ENCODE measurements around the gene KMT2E.

The KMT2E gene

GRCh38 chr7:104980440-104980839 is 33.6 kb upstream of the KMT2E start:
- Histone ChIP-seq H4K20me1 (ENCODE audit: control insufficient read depth, insufficient read depth, low read depth, low read length) (no peaks in the 10 kb centered on the region), H3K9me2 (replicated peaks; ENCODE audit: control insufficient read depth, low read length) (no peaks in the 10 kb centered on the region), H3K4me1 (ENCODE audit: control insufficient read depth, low read length) (peaks cover 49% of the 10 kb centered on the region), H3K27ac (ENCODE audit: low read depth, low read length) (no peak overlapping the region), H3K9me3 (ENCODE audit: control insufficient read depth, insufficient read depth, low read length) (no peaks in the 10 kb centered on the region), H3F3A (ENCODE audit: control insufficient read depth, insufficient read depth) (peaks cover 40% of the 10 kb centered on the region), H3K27me3 (ENCODE audit: control insufficient read depth, low read length) (no peaks in the 10 kb centered on the region), H3K36me3 (ENCODE audit: control insufficient read depth, low read length) (peaks cover 26% of the 10 kb centered on the region), H3K4me3 (ENCODE audit: low read length) (no peak overlapping the region), H3K4me2 (ENCODE audit: low read length) (no peak overlapping the region), H3K79me2 (ENCODE audit: control insufficient read depth, low read length) (peaks cover 44% of the 10 kb centered on the region)
- TF ChIP-seq CTCF (IDR thresholded peaks at IDR 0.05; ENCODE audit: low read depth, low read length, poor library complexity, severe bottlenecking): no peak
- no peak for TF ChIP-seq EZH2phosphoT487 (IDR thresholded peaks at IDR 0.05; ENCODE audit: borderline replicate concordance, low read length)

- Histone ChIP-seq H3K4me1 (ENCODE audit: control insufficient read depth, low read length) (peaks cover 55% of the 10 kb centered on the region), H3K9me2 (replicated peaks; ENCODE audit: control insufficient read depth, low read length) (no peaks in the 10 kb centered on the region), H3K4me3 (ENCODE audit: low read length) (no peak overlapping the region), H3K79me2 (ENCODE audit: control insufficient read depth, low read length) (peaks cover 50% of the 10 kb centered on the region), H3F3A (ENCODE audit: control insufficient read depth, insufficient read depth) (peaks cover 46% of the 10 kb centered on the region), H3K27me3 (ENCODE audit: control insufficient read depth, low read length) (no peaks in the 10 kb centered on the region), H3K36me3 (ENCODE audit: control insufficient read depth, low read length) (peaks cover 32% of the 10 kb centered on the region), H3K4me2 (ENCODE audit: low read length) (peak overlapping the region; percentile 96; the same call in 1 of the 2 replicates), H4K20me1 (ENCODE audit: control insufficient read depth, insufficient read depth, low read depth, low read length) (0 out of 2 replicates have a peak, but pooled peaks cover 4% of the 10 kb centered on the region), H3K9me3 (ENCODE audit: control insufficient read depth, insufficient read depth, low read length) (no peaks in the 10 kb centered on the region), H3K27ac (ENCODE audit: low read depth, low read length) (peak overlapping the region; percentile 85; the same call in 1 of the 2 replicates)
- TF ChIP-seq CTCF (IDR thresholded peaks at IDR 0.05; ENCODE audit: low read depth, low read length, poor library complexity, severe bottlenecking): peak; percentile 93
- TF ChIP-seq EZH2phosphoT487 (IDR thresholded peaks at IDR 0.05; ENCODE audit: borderline replicate concordance, low read length): no peak
Measured at GRCh38 chr7:104980841-104981671, 32.9 kb upstream of the KMT2E start.

GRCh38 chr7:104981672-104982037 is 32.4 kb upstream of the KMT2E start:
- H4K20me1 ChIP-seq (ENCODE audit: control insufficient read depth, insufficient read depth, low read depth, low read length): 0 out of 2 replicates have a peak, but pooled peaks cover 4% of the 10 kb centered on the region
- H3K27me3 ChIP-seq (ENCODE audit: control insufficient read depth, low read length): no peaks in the 10 kb centered on the region
- peak overlapping the region; percentile 85 for H3K27ac ChIP-seq (ENCODE audit: low read depth, low read length)
- H3K36me3 ChIP-seq (ENCODE audit: control insufficient read depth, low read length): peaks cover 38% of the 10 kb centered on the region
- peaks cover 56% of the 10 kb centered on the region for H3K79me2 ChIP-seq (ENCODE audit: control insufficient read depth, low read length)
- H3K4me3 ChIP-seq (ENCODE audit: low read length): peak overlapping the region; percentile 90; the same call in 1 of the 2 replicates
- no peaks in the 10 kb centered on the region for H3K9me2 ChIP-seq (replicated peaks; ENCODE audit: control insufficient read depth, low read length)
- peaks cover 52% of the 10 kb centered on the region for H3F3A ChIP-seq (ENCODE audit: control insufficient read depth, insufficient read depth)
- no peaks in the 10 kb centered on the region for H3K9me3 ChIP-seq (ENCODE audit: control insufficient read depth, insufficient read depth, low read length)
- peak overlapping the region; percentile 96 for H3K4me2 ChIP-seq (ENCODE audit: low read length)
- TF ChIP-seq EZH2phosphoT487 (IDR thresholded peaks at IDR 0.05; ENCODE audit: borderline replicate concordance, low read length) (no peak), CTCF (IDR thresholded peaks at IDR 0.05; ENCODE audit: low read depth, low read length, poor library complexity, severe bottlenecking) (no peak)
- H3K4me1 ChIP-seq (ENCODE audit: control insufficient read depth, low read length): peaks cover 61% of the 10 kb centered on the region

Data from DOHH2 (cell line).